ENCODE results near the gene SCRT2.

GRCh38 chr20:617934-618690, 57.5 kb downstream of the SCRT2 start:
- no peak for TF ChIP-seq CTCF (IDR thresholded peaks at IDR 0.05; ENCODE audit: borderline replicate concordance, extremely low read depth, low read length, poor library complexity, severe bottlenecking)
- no peak for TF ChIP-seq EZH2 (IDR thresholded peaks at IDR 0.05; ENCODE audit: borderline replicate concordance, low read depth, low read length, severe bottlenecking)

All from DND-41 (cell line).